GM18873 (cell line): Measurements from ENCODE around the gene SAYSD1.

ENCODE experiments used
- ATAC-seq: cut with Tn5 transposase; IDR thresholded peaks from one replicate; pipeline ENCODE4 v1.9.1; 2021; ENCODE audit warnings: mild to moderate bottlenecking, moderate library complexity, moderate number of reproducible peaks; ENCODE audit not compliant: unreplicated experiment, low FRiP score

The SAYSD1 gene

DNA sequence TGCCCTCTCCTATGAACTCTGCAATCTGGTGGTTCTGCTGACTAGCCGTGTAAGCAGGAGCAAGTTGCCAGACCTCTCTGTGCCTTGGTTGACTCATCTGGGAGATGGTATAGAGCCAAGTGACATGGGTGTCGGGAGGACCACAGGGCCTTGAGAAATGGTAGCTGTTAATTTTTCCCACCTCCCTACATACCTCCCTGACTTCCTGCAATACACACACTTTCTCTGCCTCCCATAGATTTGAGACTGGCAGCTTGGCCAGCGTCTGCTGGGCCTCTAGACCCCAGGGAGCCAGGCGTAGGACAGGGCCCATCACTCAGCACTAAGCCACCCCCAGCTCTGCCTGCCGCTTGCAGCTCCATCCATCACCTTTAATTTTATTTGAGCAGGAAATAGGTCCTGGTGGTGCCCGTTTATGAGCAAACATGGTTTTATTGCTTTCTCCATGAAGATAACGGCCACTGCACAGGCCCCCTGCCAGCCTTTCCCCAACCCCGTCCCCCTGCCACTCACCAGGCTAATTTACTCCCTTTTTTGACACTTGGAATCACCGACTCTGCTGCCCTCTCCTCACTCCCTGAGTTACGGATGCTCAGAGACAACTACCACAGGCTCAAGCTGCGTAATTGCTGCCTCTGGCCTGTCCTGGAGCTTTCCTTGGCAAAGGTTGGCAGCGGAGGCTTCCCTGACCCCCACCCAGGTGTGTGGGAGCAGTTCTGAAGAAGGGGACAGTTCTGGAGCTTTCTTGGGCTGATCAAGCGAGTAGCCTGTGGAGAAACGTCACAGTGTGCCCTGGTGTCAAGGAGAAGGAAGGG, 55.3 kb downstream of the SAYSD1 start:
- ATAC-seq, result no peak

GRCh38 chr6:39058471-39059147, 56.4 kb downstream of the SAYSD1 start:
- ATAC-seq, result no peak

GRCh38 chr6:39057251-39058155, 57.5 kb downstream of the SAYSD1 start:
- no peak for ATAC-seq

DNA sequence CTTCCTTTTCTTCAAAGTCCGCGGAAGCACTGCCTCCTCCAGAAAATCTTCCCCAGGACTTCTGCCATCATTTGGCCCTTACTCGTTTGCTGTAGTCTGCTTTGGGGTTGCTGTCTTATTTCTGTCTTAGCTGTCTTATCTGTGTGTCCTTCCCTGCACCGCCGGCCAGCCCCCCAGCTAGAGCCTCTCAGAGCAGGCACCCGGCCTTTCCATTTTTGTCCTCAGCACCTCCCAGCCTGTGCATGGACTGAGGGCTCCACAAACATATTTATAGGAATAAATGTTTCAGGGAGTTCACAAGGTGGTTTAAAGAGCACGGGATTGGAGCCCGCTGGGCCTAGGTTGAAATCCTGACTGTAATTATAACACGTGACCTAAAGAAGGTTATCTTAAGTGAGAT, 58.3 kb downstream of the SAYSD1 start:
- ATAC-seq, result no peak

GRCh38 chr6:39056191-39056590, 58.8 kb downstream of the SAYSD1 start:
- no peak for ATAC-seq

DNA sequence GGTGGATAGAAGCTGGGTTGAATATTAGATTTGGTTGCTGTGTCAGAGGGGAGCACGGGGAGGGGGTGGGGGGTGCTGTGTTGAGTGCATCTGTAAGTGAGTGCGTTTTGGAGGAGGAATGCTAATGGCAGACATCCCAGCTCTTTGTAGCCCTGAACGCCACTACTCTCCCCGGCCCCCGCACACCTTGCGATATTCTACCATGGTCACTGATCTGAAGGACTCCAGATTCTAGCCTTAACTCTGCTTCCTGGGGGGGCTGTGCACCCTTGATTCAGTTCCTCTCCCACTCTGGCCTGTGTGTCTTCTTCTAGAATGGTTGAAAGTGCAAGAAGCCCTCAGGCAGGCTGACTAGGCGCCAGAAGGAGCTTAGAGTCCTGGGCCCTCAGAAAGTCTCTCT, 59.3 kb downstream of the SAYSD1 start:
- no peak for ATAC-seq

- no peak for ATAC-seq
Measured at GRCh38 chr6:39054577-39055142, 60.3 kb downstream of the SAYSD1 start.
